COLO668 (cell line): Measurements from ENCODE around the gene POLR2L.

Experiments used
- DNase-seq: peaks from one replicate; lab custom pipeline; 2025; ENCODE audit not compliant: unreplicated experiment; lab: John Stamatoyannopoulos, UW

POLR2L gene

GRCh38 chr11:828506-829175, 13.7 kb downstream of the POLR2L start:
- DNase-seq = no peak

- no peak for DNase-seq
Observed at GRCh38 chr11:827897-828192, 14.5 kb downstream of the POLR2L start, which contains the start of gene CRACR2B. Gene CRACR2B (plus strand): TSS chr11:827919. CDS start chr11:828608, 689 bp downstream.

- DNase-seq = peak; percentile 57
Observed at GRCh38 chr11:827146-827896, 15.0 kb downstream of the POLR2L start.

GRCh38 chr11:826836-827145, 15.5 kb downstream of the POLR2L start:
- DNase-seq = no peak

GRCh38 chr11:826227-826621, 16.1 kb downstream of the POLR2L start:
- no peak for DNase-seq

- no peak for DNase-seq
Observed at GRCh38 chr11:825366-826226, 16.7 kb downstream of the POLR2L start.

- peak; percentile 46 for DNase-seq
Observed at GRCh38 chr11:824942-825341, 17.4 kb downstream of the POLR2L start.

GRCh38 chr11:824292-824880, 17.9 kb downstream of the POLR2L start:
- peak; percentile 76 for DNase-seq

GRCh38 chr11:823441-824291, 18.7 kb downstream of the POLR2L start:
- DNase-seq = peak; percentile 55

- DNase-seq = no peak
Observed at GRCh38 chr11:821512-822371, 20.6 kb downstream of the POLR2L start.

- no peak for DNase-seq
Observed at GRCh38 chr11:820655-821511, 21.4 kb downstream of the POLR2L start.

GRCh38 chr11:819943-820649, 22.2 kb downstream of the POLR2L start:
- peak; percentile 73 for DNase-seq

- DNase-seq = peak; percentile 84
Observed at GRCh38 chr11:819129-819931, 23.0 kb downstream of the POLR2L start.

GRCh38 chr11:818396-819128, 23.8 kb downstream of the POLR2L start, which contains the start of gene PNPLA2:
Gene PNPLA2 (plus strand): TSS chr11:818914. CDS start chr11:819719, 805 bp downstream.
- DNase-seq = no peak

- DNase-seq = no peak
Observed at GRCh38 chr11:816433-816779, 25.9 kb downstream of the POLR2L start.

- no peak for DNase-seq
Observed at GRCh38 chr11:815675-816432, 26.5 kb downstream of the POLR2L start.
